Upper lobe of left lung (tissue), 4 donors: ENCODE measurements around the gene POLR3H.
A peak's percentile ranks its signal among the peaks of the same experiment; 100 is the strongest.

ENCODE experiments used
- CTCF ChIP-seq, 6 experiments: fragments of 450-650 bp in 4 of 6; fragments of 200-600 bp in 2 of 6; sonication (generic) in 2 of 6; IDR thresholded peaks; one replicate each; pipeline ENCODE4 v1.5.1; 2016 to 2019; ENCODE audit warnings: antibody characterized with exemption in 6 of 6
- EP300 ChIP-seq, 4 donors: sonication (generic); formaldehyde crosslinking; IDR thresholded peaks; one replicate each; pipeline ENCODE4 v1.5.1; 2017; ENCODE audit warnings: antibody characterized with exemption in 4 of 4, control low read depth in 2 of 4
- POLR2A ChIP-seq, 4 donors: fragments of 450-650 bp; IDR thresholded peaks; one replicate each; pipeline ENCODE4 v1.5.1; 2016 to 2017; ENCODE audit warnings: antibody characterized with exemption in 4 of 4, mild to moderate bottlenecking in 2 of 4
- POLR2AphosphoS5 ChIP-seq, 2 donors: sonication (generic); formaldehyde crosslinking; IDR thresholded peaks; one replicate each; pipeline ENCODE4 v1.5.1; 2017; ENCODE audit warnings: antibody characterized with exemption in 2 of 2

GRCh38 chr22:41526830-41527799 lies 17.2 kb downstream of the POLR3H start:
- TF ChIP-seq EP300 (IDR thresholded peaks at IDR 0.05) (no peak), CTCF (IDR thresholded peaks at IDR 0.05) (peak; percentile 62 to 85 (median 74)), POLR2A (IDR thresholded peaks at IDR 0.05) (no peak), POLR2AphosphoS5 (IDR thresholded peaks at IDR 0.05) (no peak)
